HUDEP-2 (cell line): ENCODE data around the gene PSME3.
"Not testable (repeated sequence)": the region's sequence is repeated elsewhere in the genome, so short reads cannot be mapped to it uniquely, and the experiment has no call there.

ENCODE experiments used
- DNase-seq, 76 experiments: peaks; one replicate each; lab custom pipeline; 2025; ENCODE audit not compliant: unreplicated experiment in 76 of 76; lab: John Stamatoyannopoulos, UW

Gene PSME3

DNA sequence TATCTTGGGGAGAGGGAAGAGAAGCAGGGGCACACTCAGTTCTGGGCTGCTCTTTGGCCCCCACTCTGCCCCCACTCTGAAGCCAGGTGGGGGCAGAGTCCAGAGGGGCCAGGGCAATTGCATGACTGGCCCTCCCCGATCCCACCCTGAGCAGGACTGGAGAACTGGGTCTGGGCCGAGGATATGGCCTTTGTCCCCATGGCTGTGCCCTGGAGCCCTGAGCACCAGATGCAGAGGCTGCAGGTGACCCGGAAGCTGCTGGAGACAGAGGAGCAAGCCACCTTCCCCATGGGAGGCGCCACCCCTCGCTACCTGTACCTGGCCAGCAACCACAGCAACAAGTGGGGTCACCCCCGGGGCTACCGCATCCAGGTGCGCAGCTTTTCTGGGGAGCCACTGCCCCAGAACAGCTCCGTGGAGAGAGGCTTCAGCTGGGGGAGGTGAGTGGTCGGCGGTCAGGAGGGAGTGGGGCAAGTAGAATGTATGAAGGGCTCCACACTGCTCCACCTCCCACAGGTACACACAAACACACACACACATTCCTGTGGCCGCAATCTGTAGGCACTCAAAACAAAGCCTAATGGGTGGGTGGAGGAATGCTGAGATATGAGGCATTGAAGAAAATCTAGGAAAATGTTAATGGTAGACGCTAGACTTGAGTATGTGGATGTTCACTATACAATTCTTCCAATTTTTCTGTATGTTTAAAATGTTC is 39.2 kb downstream of the PSME3 start:
- no peak for DNase-seq

DNA sequence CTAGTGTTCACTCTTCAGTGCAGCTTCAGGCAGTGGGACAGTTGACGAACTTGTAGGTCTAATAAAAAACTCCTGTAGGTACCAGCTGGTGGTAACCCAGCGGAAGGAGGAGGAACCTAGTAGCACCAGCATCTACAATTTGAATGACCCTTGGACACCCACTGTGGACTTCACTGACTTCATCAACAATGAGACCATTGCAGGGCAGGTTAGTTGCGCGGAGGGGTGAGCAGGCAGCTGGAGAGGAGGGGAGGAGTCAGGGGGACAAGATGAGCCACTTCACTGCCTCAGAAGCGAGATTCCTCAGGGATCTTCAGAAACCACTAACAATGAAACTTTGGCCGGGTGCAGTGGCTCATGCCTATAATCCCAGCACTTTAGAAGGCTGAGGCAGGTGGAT is 40.1 kb downstream of the PSME3 start:
- DNase-seq = no peak

DNA sequence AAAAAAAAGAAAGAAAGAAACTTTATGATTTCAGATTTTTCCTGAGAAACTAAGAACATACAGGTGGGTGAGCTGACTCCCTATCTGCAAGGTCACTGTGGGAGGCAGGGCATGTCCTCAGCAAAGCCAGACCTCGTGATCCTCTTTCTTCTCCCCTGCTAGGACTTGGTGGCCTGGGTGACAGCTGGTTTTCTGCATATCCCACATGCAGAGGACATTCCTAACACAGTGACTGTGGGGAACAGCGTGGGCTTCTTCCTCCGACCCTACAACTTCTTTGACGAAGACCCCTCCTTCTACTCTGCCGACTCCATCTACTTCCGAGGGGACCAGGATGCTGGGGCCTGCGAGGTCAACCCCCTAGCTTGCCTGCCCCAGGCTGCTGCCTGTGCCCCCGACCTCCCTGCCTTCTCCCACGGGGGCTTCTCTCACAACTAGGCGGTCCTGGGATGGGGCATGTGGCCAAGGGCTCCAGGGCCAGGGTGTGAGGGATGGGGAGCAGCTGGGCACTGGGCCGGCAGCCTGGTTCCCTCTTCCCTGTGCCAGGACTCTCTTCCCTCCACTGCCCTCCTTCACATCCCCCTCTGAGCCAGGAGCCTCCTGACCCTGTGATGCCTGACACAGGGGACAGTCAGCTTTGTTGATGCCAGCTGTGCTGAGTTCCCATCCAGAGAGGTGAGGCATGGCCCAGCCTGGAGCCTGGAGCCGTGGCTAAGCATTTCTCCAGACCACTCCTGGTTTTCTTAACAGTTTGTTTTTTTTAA is 40.9 kb downstream of the PSME3 start:
- DNase-seq = not testable (repeated sequence)

DNA sequence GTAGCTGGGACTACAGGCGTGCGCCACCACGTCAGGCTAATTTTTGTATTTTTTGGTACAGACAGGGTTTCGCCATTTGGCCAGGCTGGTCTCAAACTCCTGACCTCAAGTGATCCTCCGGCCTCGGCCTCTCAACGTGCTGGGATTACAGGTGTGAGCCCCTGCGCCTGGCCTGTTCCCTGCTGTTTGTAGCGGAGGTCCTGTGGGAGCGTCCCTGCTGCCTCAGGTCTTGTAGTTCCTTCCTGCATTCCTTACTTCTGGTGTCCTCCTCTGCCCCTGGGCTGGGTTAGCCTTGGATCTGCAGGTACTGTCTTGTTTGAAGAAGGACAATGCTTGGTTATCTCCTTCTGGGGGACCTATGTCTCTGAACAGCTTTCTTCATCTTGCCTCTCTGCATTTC is 43.8 kb downstream of the PSME3 start:
- DNase-seq = no peak

DNA sequence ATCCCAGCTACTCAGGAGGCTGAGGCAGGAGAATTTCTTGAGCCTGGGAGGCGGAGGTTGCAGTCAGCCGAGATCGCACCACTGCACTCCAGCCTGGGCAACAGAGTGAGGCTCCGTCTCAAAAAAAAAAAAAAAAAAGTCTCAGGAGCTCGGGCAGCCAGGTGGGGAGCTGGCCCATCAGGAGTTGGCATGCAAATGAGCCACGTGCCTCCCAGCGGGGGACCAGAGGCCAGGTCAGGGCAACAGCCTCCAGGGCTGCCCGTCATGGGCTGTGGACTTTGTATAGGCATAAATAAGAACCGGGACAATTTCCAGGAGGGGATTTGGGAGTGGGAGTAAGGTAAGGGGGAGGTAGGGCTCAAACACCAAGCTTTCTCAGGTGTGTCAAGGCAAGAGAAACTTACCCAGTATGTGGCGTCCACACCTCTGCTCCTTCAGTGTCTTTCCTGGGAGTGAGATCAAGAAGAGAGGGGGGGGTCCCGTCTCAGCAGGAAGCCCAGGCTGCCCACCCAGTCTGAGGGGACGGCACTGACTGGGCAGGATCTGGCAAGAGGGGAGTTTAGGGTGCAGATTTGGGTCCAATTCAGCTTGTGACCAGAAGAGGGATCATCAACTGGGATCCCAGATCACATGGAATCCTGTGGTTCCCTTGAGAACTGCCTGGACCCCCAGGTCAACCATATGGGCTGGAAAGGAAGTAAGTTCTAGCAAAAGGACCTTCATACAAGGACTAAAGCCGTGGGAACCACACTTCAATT is 45.1 kb downstream of the PSME3 start:
- DNase-seq = no peak

DNA sequence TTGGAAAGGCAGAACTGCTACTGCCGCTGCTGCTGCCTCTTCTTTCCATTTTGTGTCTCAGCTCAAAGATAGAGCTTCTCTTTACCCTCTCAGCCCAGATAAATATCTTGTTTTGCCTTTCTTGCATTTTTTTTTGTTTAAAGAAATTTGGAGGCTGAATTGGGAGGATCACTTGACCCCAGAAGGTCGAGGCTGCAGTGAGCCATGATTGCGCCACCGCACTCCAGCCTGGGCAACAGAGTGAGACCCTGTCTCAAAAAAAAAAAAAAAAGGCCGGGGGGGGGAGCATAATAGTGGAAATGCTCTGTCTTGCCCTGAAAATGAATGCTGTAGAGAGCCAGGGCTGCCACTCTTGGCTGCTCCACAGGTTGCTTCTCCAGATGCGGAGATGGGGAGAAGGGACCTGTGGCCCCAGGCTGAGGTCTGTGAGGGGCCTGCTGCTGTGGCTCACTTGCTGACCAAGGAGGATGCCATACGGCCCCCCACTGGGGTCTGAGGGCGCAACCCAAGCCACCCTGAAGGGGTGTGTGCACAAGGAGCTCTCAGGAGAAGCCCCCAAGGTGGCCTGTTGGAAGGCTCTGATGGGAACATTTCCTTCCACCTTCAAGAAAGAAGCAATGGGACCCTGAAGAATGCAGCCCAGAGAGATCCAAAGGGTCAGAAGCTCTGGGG is 45.9 kb downstream of the PSME3 start:
- DNase-seq = no peak

DNA sequence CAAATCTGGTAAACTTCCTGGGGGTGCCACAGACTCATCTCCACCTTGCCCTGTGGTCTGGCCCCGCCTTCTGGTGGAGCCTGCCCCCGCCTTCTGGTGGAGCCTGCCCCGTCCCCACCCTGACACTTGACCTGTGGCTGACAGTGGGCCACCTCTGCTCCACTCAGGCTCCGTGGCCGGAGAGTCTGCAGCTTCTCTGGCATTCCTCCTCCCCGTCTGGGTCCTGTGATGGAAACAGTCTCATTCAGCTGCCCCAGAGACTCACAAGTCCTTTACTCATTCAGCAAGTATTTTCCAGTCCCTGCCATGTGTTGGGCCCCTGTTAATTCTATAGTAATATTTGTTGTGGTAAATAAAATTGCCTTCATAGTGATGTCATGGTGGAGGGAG is 46.4 kb downstream of the PSME3 start:
- DNase-seq = no peak

DNA sequence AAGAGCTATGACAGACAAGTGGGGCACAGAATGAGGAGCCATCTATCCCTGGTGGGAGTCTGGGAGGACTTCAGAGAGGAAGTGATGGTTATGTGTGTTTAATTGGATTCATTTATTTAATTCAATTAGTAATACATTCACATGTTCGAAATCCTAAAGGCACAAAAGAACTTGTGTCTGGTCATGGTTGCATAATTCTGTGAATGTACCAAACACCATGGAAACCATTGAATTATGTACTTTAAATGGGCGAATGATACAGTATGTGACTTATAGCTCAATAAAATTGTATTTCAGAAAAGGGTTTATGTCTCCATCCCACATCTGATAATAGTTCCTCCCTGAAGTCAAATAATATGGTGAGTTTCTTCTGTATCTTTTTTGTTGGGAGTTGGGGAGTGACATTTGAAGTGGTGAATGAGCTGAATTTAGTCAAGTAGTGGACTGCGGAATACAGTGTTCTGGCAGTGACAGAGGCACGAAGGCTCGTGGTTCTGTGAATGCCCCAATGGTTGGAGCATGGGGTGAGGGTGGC is 47.6 kb downstream of the PSME3 start:
- no peak for DNase-seq

DNA sequence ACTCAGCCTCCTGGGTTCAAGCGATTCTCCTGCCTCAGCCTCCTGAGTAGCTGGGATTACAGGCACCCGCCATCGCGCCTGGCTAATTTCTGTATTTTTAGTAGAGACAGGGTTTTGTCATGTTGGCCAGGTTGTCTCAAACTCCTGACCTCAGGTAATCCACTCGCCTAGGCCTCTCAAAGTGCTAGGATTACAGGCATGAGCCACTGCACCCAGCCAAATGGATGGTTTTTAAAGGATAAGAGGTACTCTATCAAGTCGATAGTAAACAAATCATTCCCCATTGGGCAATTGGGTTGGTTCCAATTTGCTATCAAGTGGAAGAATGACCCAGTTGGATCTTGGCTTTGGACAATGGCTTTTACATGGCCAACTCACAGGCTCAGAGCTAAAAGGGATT is 48.5 kb downstream of the PSME3 start:
- DNase-seq = not testable (repeated sequence)

DNA sequence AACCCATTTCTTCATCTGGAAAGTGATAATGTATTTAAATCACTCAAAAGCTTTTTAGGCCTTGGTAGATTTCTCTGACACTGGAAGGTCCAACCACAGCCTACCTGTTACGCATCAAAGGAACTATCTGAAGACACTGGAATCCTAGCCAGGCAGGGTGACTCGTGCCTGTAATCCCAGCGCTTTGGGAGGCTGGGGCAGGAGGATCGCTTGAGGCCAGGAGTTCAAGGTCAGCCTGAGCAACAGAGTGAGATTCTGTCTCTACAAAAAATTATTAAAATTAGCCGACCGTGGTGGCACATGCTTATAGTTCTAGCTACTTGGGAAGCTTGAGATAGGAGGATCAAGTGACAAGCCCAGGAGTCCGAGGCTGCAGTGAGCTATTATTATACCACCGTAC is 49.0 kb downstream of the PSME3 start:
- DNase-seq = no peak

DNA sequence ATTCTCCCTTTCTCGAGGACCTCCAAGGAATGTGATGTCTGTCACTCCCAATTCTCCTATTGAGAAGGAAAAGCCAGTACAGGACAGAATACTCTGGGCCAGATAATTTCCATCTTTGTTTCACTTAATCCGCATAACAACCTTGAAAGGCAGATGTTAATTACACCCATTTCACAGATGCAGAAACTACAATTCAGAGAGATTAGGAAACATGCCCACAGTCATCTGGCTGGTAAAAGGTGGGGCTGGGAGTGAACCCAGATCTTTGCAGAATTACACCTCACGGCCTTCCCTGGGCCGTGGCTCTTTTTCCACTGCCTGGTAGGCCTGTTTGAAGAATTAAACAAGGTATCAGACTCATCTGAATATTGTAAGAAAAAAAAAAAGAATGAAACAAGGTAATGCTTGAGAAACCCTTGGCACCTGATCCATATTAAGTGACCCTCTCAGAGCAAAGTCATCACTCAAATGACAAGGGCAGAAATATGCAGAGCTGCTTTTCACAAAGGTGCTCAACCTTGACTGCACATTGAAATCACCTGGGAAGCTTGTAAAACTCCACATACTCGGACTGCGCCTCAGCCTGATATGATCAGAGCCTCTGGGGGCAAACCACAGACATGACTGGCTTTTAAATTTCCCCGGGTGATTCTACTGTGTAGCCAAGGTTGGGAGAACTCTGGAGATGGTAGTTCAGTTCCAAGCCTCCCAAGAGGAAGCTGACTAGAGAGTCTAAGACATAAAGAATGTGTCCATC is 50.8 kb downstream of the PSME3 start:
- no peak for DNase-seq

DNA sequence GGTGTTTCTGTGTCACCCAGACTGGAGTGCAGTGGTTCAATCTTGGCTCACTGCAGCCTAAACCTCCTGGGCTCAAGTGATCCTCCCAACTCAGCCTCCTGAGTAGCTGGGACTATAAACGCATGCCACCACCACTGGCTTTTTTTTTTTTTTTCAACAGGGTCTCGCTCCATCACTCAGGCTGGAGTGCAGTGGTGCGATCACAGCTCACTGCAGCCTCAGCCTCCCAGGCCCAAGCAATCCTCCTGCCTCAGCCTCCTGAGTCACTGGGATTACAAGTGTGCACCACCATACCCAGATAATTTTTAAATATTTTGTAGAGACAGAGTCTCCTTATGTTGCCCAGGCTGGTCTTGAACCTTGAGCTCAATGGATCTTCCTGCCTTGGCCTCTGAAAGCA is 52.6 kb downstream of the PSME3 start:
- DNase-seq = not testable (repeated sequence)

DNA sequence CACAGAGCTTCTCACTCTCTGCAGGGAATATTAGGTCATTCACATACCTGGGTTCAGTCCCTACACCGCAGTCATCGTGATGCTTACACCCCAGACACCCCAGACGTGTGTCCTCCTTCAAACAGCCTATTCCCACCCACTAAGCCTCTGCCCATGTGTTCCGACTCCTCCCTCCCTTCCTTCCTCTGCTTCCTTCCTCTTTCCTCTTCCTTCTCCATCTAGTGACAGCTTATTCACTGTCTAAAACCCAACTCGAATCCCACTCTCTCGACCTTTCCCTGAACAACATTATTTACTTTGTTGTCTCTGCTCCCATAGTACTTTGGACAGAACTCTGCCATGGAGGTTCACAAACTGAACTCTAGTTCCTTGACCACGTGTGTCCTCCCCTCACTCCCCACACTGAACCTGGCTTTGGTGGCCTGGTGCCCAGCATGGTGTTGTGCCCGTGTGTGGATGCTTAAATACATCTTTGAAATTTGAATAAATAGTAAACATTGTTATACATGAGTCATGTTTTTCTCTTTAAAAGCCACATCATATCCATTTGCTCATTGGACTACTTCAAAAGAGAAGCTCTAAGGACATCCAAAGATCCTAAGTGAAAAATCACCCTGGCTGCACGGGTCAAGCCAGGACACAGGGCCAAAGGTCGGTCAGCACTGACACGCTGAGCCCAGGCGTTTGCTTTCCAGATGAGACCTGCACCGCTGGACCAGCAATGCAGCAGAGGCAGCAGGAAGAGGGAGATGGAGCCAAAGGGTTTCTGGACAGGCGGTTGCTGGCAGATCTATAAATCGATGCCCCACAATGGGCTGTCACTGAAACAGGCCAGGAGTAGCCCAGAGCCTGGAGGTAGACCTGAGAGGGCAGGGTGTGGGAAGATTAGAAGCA is 53.3 kb downstream of the PSME3 start:
- DNase-seq = no peak

DNA sequence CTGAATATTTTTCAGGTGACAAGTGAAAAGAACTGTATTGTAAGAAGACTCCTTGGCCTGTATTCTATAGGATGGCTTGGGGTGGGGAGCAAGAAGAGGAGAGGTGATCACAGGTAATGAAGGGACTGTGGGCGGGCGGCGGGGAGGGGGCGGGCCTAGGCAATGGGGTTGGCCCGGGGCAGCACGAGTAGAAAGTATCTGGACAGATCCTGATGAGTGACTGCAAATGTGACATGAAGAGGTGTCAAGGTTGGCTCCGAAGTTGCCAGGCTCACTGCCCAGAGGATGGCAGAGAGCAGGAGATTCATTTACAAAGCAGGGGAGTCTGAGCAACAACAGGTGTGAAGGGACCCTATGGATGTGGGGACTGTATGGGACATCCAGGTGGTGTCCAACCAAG is 56.6 kb downstream of the PSME3 start:
- DNase-seq = no peak

DNA sequence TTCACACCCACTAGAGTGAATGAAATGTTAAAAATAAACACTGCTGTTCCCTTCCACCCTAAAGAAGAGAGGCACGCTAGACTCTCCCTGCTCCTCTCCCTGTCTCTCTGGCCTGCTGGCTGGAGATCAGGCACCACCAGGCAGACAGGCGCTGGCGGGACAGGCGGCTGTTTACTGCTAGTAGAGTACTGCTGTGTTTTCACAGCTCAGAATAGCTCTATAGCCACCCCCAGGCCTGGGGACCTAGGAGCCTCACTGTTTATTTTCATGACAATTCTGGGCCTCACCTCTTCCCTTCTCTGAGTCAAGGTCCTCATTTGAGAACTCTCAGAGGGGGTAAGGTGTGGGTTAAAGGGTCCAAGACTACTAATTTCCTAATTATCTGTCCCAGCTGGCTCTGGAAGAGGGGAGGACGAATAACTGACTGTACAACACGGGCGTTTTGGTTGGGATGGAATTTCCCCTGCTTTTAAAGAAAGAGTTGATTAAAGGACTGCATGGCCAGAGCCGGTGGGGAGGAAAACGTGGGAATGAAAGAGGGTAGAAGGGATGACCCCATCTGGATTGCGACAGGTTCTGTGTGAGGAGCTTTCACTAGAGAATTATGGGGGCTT is 58.4 kb downstream of the PSME3 start:
- DNase-seq = no peak

DNA sequence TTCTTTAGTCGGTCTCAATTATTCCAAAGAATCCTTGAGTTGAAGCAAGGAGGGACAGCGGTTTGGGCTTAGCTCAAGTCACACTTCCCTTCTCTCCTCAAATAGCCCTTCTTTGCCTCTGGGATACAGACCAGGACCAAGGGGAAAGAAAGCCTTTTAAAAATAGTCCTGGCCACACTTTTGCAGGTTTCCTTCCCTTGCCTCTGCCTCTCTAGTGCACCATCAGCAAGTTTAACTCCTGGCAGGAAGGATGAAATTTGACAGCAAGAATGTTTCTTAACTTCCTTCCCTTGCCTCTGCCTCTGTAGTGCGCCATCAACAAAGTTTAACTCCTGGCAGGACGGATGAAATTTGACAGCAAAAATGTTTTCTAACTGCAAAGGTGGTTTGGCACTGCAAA is 60.2 kb downstream of the PSME3 start:
- no peak for DNase-seq
